PFSK-1 (cell line): ENCODE data around the gene KDM4C.

Experiments used
- FOXP2 ChIP-seq: optimal IDR thresholded peaks from 2 replicates; pipeline ENCODE3; 2011; ENCODE audit warnings: borderline replicate concordance, control low read depth, inconsistent platforms; ENCODE audit not compliant: insufficient read depth; ENCODE audit errors: extremely low read length, extremely low read depth
- POLR2AphosphoS5 ChIP-seq: IDR thresholded peaks from 2 replicates; pipeline ENCODE4 v1.6.1; 2012; ENCODE audit warnings: low read depth, mild to moderate bottlenecking, control low read depth, low read length, moderate library complexity
- REST ChIP-seq, 2 experiments: IDR thresholded peaks; 2 replicates each; pipeline versions ENCODE4 v1.6.1 to v1.8.0; 2011 to 2012; ENCODE audit warnings: low read depth in 2 of 2, low read length in 2 of 2, control low read depth in 1 of 2, inconsistent platforms in 1 of 2, mild to moderate bottlenecking in 1 of 2, moderate library complexity in 1 of 2; ENCODE audit not compliant: insufficient read depth in 1 of 2
- SIN3A ChIP-seq: IDR thresholded peaks from 2 replicates; pipeline ENCODE4 v1.6.1; 2012; ENCODE audit warnings: mild to moderate bottlenecking, low read length, moderate library complexity, borderline replicate concordance; ENCODE audit not compliant: insufficient read depth
- TAF1 ChIP-seq: IDR thresholded peaks from 2 replicates; pipeline ENCODE4 v1.6.1; 2012; ENCODE audit warnings: low read length, control low read depth, borderline replicate concordance; ENCODE audit not compliant: insufficient read depth

- no peak for TF ChIP-seq POLR2AphosphoS5
- TF ChIP-seq SIN3A = no peak
- no peak for TF ChIP-seq FOXP2
- no peak for TF ChIP-seq TAF1
- no peak for TF ChIP-seq REST (IDR thresholded peaks at IDR 0.05; ENCODE audit: insufficient read depth in 1 of 2, low read depth in 2 of 2, low read length in 2 of 2)
Observed at GRCh38 chr9:6893350-6894131, 135.8 kb downstream of the KDM4C start.
